Thyroid gland (tissue), 4 donors: ENCODE results near the gene KCNQ1OT1.

Experiments used
- CTCF ChIP-seq, 6 experiments: fragments of 200-600 bp in 3 of 6; fragments of 450-650 bp in 3 of 6; sonication (generic) in 3 of 6; IDR thresholded peaks; one replicate each; pipeline ENCODE4 v1.5.1; 2016 to 2019; ENCODE audit warnings: antibody characterized with exemption in 6 of 6, mild to moderate bottlenecking in 2 of 6, inconsistent platforms in 1 of 6, moderate library complexity in 1 of 6
- POLR2A ChIP-seq, 2 donors: fragments of 450-650 bp; IDR thresholded peaks; one replicate each; pipeline ENCODE4 v1.6.1; 2017; ENCODE audit warnings: antibody characterized with exemption in 2 of 2, mild to moderate bottlenecking in 2 of 2, moderate library complexity in 1 of 2

- TF ChIP-seq CTCF (IDR thresholded peaks at IDR 0.05) (no peak), POLR2A (IDR thresholded peaks at IDR 0.05) (no peak)
Observed at GRCh38 chr11:2679011-2679676, 20.6 kb downstream of the KCNQ1OT1 start.
